ENCODE data around the gene POMGNT1.

- TF ChIP-seq CTCF (IDR thresholded peaks at IDR 0.05; ENCODE audit: insufficient read depth, low read length) (no peak), REST (IDR thresholded peaks at IDR 0.05; ENCODE audit: insufficient replicate concordance, low read depth) (no peak)
Observed at GRCh38 chr1:46193285-46193684, 4.9 kb downstream of the POMGNT1 start.

Data from HL-60 (cell line).